Gastrocnemius medialis (tissue), 4 donors: ENCODE measurements around the gene STARD3. TPM values are rescaled to one million over a fixed set of nuclear protein-coding genes. Genes with fewer than 3 reads are reported as not detected.

Source experiments
- ATAC-seq, 2 donors: fragments of 150-250 bp; one replicate each; pipeline ENCODE4 v1.9.1; 2016
- DNase-seq, 2 donors: peaks; one replicate each; pipeline ENCODE4 v3.0.0-alpha.2; 2019
- H3K27ac ChIP-seq, 4 donors: fragments of 200-600 bp; sonication (generic); 1 replicate in 1 of 4; 2 replicates in 3 of 4; pipeline ENCODE4 v1.5.1; 2016 to 2018; ENCODE audit warnings: mild to moderate bottlenecking in 2 of 4, moderate library complexity in 1 of 4
- H3K27me3 ChIP-seq, 3 donors: fragments of 200-600 bp; sonication (generic) in 2 of 3; 1 replicate in 1 of 3; 2 replicates in 2 of 3; pipeline versions ENCODE4 v1.5.1 to v1.6.0; 2016 to 2019; ENCODE audit warnings: mild to moderate bottlenecking in 1 of 3, moderate library complexity in 1 of 3
- H3K36me3 ChIP-seq, 2 donors: fragments of 200-600 bp; sonication (generic) in 1 of 2; one replicate each; pipeline ENCODE4 v1.5.1; 2017 to 2018
- H3K4me1 ChIP-seq, 2 donors: fragments of 200-600 bp; sonication (generic) in 1 of 2; one replicate each; pipeline ENCODE4 v1.5.1; 2016 to 2017; ENCODE audit warnings: mild to moderate bottlenecking in 2 of 2
- H3K4me3 ChIP-seq, 4 donors: fragments of 200-600 bp; sonication (generic) in 3 of 4; 1 replicate in 1 of 4; 2 replicates in 3 of 4; pipeline ENCODE4 v1.5.1; 2016 to 2019; ENCODE audit warnings: mild to moderate bottlenecking in 2 of 4
- H3K9me3 ChIP-seq, 3 donors: fragments of 200-600 bp; sonication (generic) in 2 of 3; 1 replicate in 1 of 3; 2 replicates in 2 of 3; pipeline ENCODE4 v1.5.1; 2016 to 2019
- POLR2A ChIP-seq, 2 donors: fragments of 450-650 bp; IDR thresholded peaks; one replicate each; pipeline ENCODE4 v1.6.1; 2017; ENCODE audit warnings: antibody characterized with exemption in 2 of 2, mild to moderate bottlenecking in 2 of 2, moderate library complexity in 2 of 2
- in situ Hi-C, 4 donors: fragments of 200-750 bp; cut with MboI; loops; one replicate each; pipeline versions ENCODE4 v1.15.0 to v1.8.0; 2017; ENCODE audit warnings: low sequenced_read_pairs in 4 of 4
- intact Hi-C: fragments of 100-400 bp; cut with DNase I; formaldehyde crosslinking; loops from one replicate; pipeline ENCODE4 v1.15.1; 2023; ENCODE audit warnings: low total_unique reads
- total RNA-seq, 4 donors: library from RNA; depleted of rRNA; stranded (reverse); fragments of >200 nt; gene quantifications; one replicate each; pipeline versions ENCODE4 v1.1.0 to v1.2.3, GENCODE V29; 2016
- TF ChIP-seq, protein P1 (sequence below), 5 experiments: fragments of 450-650 bp in 3 of 5; fragments of 200-600 bp in 2 of 5; sonication (generic) in 2 of 5; IDR thresholded peaks in 4 of 5; conservative IDR thresholded peaks in 1 of 5; 1 replicate in 4 of 5; 2 replicates in 1 of 5; pipeline ENCODE4 v1.5.1; 2016 to 2019; ENCODE audit warnings: antibody characterized with exemption in 5 of 5, mild to moderate bottlenecking in 3 of 5, moderate library complexity in 3 of 5

STARD3 gene
- total RNA-seq, 4 donors from 2014 or later, result 31.0 to 41.7 (median 41.0) TPM

GRCh38 chr17:39687101-39687545 lies 50.2 kb downstream of the STARD3 start:
- intact Hi-C loops (no loop called here), in situ Hi-C loops (no loop called here)
- TF ChIP-seq, protein P1, sequence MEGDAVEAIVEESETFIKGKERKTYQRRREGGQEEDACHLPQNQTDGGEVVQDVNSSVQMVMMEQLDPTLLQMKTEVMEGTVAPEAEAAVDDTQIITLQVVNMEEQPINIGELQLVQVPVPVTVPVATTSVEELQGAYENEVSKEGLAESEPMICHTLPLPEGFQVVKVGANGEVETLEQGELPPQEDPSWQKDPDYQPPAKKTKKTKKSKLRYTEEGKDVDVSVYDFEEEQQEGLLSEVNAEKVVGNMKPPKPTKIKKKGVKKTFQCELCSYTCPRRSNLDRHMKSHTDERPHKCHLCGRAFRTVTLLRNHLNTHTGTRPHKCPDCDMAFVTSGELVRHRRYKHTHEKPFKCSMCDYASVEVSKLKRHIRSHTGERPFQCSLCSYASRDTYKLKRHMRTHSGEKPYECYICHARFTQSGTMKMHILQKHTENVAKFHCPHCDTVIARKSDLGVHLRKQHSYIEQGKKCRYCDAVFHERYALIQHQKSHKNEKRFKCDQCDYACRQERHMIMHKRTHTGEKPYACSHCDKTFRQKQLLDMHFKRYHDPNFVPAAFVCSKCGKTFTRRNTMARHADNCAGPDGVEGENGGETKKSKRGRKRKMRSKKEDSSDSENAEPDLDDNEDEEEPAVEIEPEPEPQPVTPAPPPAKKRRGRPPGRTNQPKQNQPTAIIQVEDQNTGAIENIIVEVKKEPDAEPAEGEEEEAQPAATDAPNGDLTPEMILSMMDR (IDR thresholded peaks at IDR 0.05 in 4 of 5, conservative IDR thresholded peaks at IDR 0.05 in 1 of 5), result no peak
- no peak for TF ChIP-seq POLR2A (IDR thresholded peaks at IDR 0.05)
- peak overlapping the region; percentile 89 to 92 (median 90) for H3K27ac ChIP-seq
- peaks cover 0 to 5% of the 10 kb centered on the region in 2 donors for H3K36me3 ChIP-seq
- peaks cover 15 to 16% of the 10 kb centered on the region in 2 donors for H3K4me1 ChIP-seq
- H3K4me3 ChIP-seq, result peak overlapping the region; percentile 76 to 80 (median 79)
- ATAC-seq, result no peak
- H3K27me3 ChIP-seq, result no peaks in the 10 kb centered on the region
- no peaks in the 10 kb centered on the region for H3K9me3 ChIP-seq
- no peak for DNase-seq

DNA sequence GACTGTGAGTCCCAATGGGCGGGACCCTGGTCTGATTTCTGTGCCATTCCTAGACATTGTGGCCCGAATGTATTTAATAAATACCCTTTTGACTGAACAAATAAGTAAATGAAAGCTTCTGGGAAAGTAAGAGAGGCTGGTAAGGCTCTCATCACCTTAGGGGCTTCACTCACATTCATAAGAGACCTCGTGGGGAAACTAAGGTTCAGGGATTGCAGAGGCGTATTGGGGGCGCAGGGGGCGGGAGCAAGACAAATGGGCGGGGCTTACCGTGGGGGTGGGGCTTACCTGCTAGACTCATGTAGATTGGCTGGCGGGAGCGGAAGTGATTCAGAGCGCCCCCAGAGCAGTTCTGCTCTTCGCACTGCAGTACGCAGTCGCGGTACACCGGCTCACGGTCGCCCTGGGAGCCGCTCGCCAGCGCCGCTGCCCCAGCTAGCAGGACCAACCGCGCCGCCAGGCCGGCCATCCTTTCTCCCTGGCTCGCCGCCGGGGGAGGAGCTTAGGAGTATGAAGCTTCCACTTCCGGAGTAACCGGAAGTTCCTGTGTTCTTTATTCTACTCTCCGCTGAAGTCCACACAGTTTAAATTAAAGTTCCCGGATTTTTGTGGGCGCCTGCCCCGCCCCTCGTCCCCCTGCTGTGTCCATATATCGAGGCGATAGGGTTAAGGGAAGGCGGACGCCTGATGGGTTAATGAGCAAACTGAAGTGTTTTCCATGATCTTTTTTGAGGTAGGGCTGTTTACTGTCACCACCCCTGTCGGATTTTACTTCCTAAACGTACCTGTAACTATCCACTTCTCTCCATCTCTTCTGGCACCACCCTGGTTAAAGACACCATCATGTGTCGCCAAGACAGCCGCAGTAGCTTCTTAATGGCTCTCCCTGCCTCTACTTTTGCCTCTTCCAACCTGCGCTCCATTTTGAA lies 50.9 kb downstream of the STARD3 start, which contains the start of gene PGAP3:
Gene PGAP3 (minus strand): TSS at position 512 of the 929 bp plus-strand sequence. CDS start 43 bp downstream, at position 469.
- peaks cover 0 to 4% of the 10 kb centered on the region in 2 donors for H3K36me3 ChIP-seq
- DNase-seq (peak; percentile 72 to 89), ATAC-seq (peak; percentile 97)
- H3K9me3 ChIP-seq, result no peaks in the 10 kb centered on the region
- H3K4me1 ChIP-seq, result peaks cover 15 to 16% of the 10 kb centered on the region in 2 donors
- TF ChIP-seq, protein P1 (IDR thresholded peaks at IDR 0.05 in 4 of 5, conservative IDR thresholded peaks at IDR 0.05 in 1 of 5), result no peak
- peak; percentile 45 to 48 for TF ChIP-seq POLR2A (IDR thresholded peaks at IDR 0.05)
- no peaks in the 10 kb centered on the region for H3K27me3 ChIP-seq
- H3K27ac ChIP-seq, result peak within 1 kb of the TSS; percentile 89 to 92 (median 90)
- in situ Hi-C loops, result no loop called here
- peak within 1 kb of the TSS; percentile 76 to 80 (median 79) for H3K4me3 ChIP-seq
- intact Hi-C loops, result no loop called here

DNA sequence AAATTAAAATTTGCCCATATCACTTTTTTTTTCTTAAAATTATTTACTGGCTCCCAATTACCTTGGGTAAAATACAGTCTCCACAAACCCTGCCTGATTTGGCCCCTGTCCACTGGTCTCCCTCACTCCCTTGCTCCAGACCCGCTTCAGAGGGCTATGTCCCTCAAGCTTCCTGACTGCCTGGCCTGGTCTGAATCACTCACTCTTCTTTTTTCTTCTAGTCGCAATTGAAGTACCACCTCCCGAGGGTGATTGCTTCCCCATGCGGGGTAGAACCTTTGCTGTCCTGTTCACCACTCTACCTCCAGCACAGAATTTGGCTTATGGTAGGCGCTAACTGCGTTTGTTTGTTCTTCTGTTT lies 51.5 kb downstream of the STARD3 start:
- H3K9me3 ChIP-seq, result no peaks in the 10 kb centered on the region
- no peaks in the 10 kb centered on the region for H3K27me3 ChIP-seq
- peak overlapping the region; percentile 76 to 80 (median 79) for H3K4me3 ChIP-seq
- TF ChIP-seq, protein P1 (IDR thresholded peaks at IDR 0.05 in 4 of 5, conservative IDR thresholded peaks at IDR 0.05 in 1 of 5), result no peak
- no peak for TF ChIP-seq POLR2A (IDR thresholded peaks at IDR 0.05)
- peaks cover 15 to 16% of the 10 kb centered on the region in 2 donors for H3K4me1 ChIP-seq
- in situ Hi-C loops, result no loop called here
- no peaks in the 10 kb centered on the region for H3K36me3 ChIP-seq
- DNase-seq (no peak), ATAC-seq (no peak)
- H3K27ac ChIP-seq, result peak overlapping the region; percentile 89 to 92 (median 90)
- intact Hi-C loops, result no loop called here

- in situ Hi-C loops (no loop called here), intact Hi-C loops (no loop called here)
- Histone ChIP-seq H3K4me3 (peak overlapping the region in 2 of 4 donors; percentile 78 to 80), H3K27me3 (no peaks in the 10 kb centered on the region), H3K27ac (peak overlapping the region in 1 of 4 donors; percentile 90), H3K9me3 (no peaks in the 10 kb centered on the region), H3K4me1 (peaks cover 15 to 16% of the 10 kb centered on the region in 2 donors), H3K36me3 (no peaks in the 10 kb centered on the region)
- ATAC-seq (no peak), DNase-seq (no peak)
- TF ChIP-seq, protein P1 (IDR thresholded peaks at IDR 0.05 in 4 of 5, conservative IDR thresholded peaks at IDR 0.05 in 1 of 5), result no peak
- no peak for TF ChIP-seq POLR2A (IDR thresholded peaks at IDR 0.05)
Measured at GRCh38 chr17:39688945-39689344, 52.0 kb downstream of the STARD3 start.
